CD4-positive, alpha-beta T cell (primary cell): ENCODE measurements around the gene CDK14. TPM values are rescaled to one million over a fixed set of nuclear protein-coding genes. Genes with fewer than 3 reads are reported as not detected.

Experiments used
- ATAC-seq: fragments of 200-7000 bp; cut with Tn5 transposase; one replicate; pipeline ENCODE4 v1.10.0; 2022; ENCODE audit warnings: mild to moderate bottlenecking; ENCODE audit not compliant: poor library complexity
- CTCF ChIA-PET: fragments of 350-600 bp; sonication (Branson Sonifier 250); formaldehyde crosslinking; loops from one replicate; lab custom pipeline; 2021; ENCODE audit warnings: antibody characterized with exemption, inconsistent platforms; lab: Charles Lee
- POLR2A ChIA-PET: fragments of 350-600 bp; sonication (Branson Sonifier 250); formaldehyde crosslinking; loops from one replicate; lab custom pipeline; 2021; ENCODE audit warnings: antibody characterized with exemption, inconsistent platforms; lab: Charles Lee
- DNase-seq, 14 experiments: peaks; one replicate each; pipeline ENCODE4 v3.0.0-alpha.2; 2013 to 2020; ENCODE audit warnings: mixed read lengths in 2 of 14
- H3K27ac ChIP-seq, 2 donors: one replicate each; pipeline versions ENCODE4 v1.5.1 to v1.7.0; 2013; ENCODE audit warnings: low read length in 2 of 2, low read depth in 1 of 2, mild to moderate bottlenecking in 1 of 2
- H3K27me3 ChIP-seq, 2 experiments: 1 replicate in 1 of 2; 2 replicates in 1 of 2; pipeline versions ENCODE4 v1.6.1 to v1.7.0; 2013; ENCODE audit warnings: low read length in 2 of 2, control low read depth in 1 of 2, mild to moderate bottlenecking in 1 of 2, moderate library complexity in 1 of 2; ENCODE audit not compliant: insufficient read depth in 2 of 2, control insufficient read depth in 1 of 2
- H3K36me3 ChIP-seq: one replicate; pipeline ENCODE4 v1.6.1; 2013; ENCODE audit warnings: low read length, control low read depth; ENCODE audit not compliant: insufficient read depth
- H3K4me1 ChIP-seq: one replicate; pipeline ENCODE4 v1.6.1; 2013; ENCODE audit warnings: low read length, control low read depth; ENCODE audit not compliant: insufficient read depth
- H3K4me3 ChIP-seq: one replicate; pipeline ENCODE4 v1.5.1; 2013; ENCODE audit warnings: mild to moderate bottlenecking, low read length, moderate library complexity
- H3K9me3 ChIP-seq, 2 experiments: 1 replicate in 1 of 2; 2 replicates in 1 of 2; pipeline versions ENCODE4 v1.6.1 to v1.7.0; 2013; ENCODE audit warnings: low read length in 2 of 2, mild to moderate bottlenecking in 2 of 2, control low read depth in 1 of 2, moderate library complexity in 1 of 2; ENCODE audit not compliant: control insufficient read depth in 1 of 2, insufficient read depth in 1 of 2
- H3K27ac Mint-ChIP-seq: one replicate; pipeline ENCODE4 v1.8.0; 2020; ENCODE audit warnings: mixed read lengths
- H3K27me3 Mint-ChIP-seq: one replicate; pipeline ENCODE4 v1.8.0; 2021; ENCODE audit warnings: mixed read lengths
- H3K36me3 Mint-ChIP-seq: one replicate; pipeline ENCODE4 v1.8.0; 2021; ENCODE audit warnings: low read depth, mixed read lengths
- H3K4me1 Mint-ChIP-seq: one replicate; pipeline ENCODE4 v1.8.0; 2021; ENCODE audit warnings: low read depth, mixed read lengths
- H3K4me3 Mint-ChIP-seq: one replicate; pipeline ENCODE4 v1.8.0; 2020; ENCODE audit warnings: mild to moderate bottlenecking, mixed read lengths
- H3K9me3 Mint-ChIP-seq: one replicate; pipeline ENCODE4 v1.8.0; 2020; ENCODE audit warnings: mixed read lengths
- CTCF ChIP-seq: fragments of 200-600 bp; IDR thresholded peaks from one replicate; pipeline ENCODE4 v1.8.0; 2022; ENCODE audit warnings: antibody characterized with exemption, mild to moderate bottlenecking
- intact Hi-C, 2 experiments: fragments of 100-400 bp; cut with DNase I in 1 of 2; cut with micrococcal nuclease in 1 of 2; formaldehyde crosslinking; loops; one replicate each; pipeline versions ENCODE4 v1.15.1 to v1.9.0; 2023 to 2025; cut with DNase I, micrococcal nuclease
- total RNA-seq, 174 experiments: library from RNA in 2 of 174; stranded (reverse) in 2 of 174; gene quantifications; one replicate each; pipeline ENCODE4 v1.2.3 and lab custom pipeline; 2021 to 2026

Gene CDK14
- total RNA-seq, 2 experiments from 2014 or later: 0.45 to 0.47 TPM

DNA sequence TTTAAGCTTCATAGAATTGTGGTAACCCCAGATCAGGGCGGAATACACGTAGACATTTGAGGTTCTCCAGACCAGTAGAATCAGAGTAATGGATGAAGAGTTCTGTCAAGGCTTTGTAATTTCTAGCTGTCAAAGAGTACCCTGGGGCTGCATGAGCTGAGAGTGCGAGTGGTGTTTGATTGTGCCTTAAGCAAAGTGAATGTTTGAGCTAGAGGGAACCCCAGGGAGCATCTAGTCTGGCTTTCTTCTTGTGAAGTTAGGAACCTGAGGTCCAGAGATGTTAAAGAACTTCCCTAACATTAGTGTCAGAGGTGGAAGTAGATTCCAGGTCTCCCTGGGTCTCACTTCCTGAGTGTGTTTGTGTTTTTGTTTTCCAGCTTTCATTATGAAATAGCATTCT is 455.8 kb downstream of the CDK14 start:
- Mint-ChIP-seq H3K36me3 (no peaks in the 10 kb centered on the region), H3K27me3 (peaks cover 7% of the 10 kb centered on the region), H3K9me3 (no peaks in the 10 kb centered on the region), H3K4me3 (no peak overlapping the region), H3K27ac (no peak overlapping the region), H3K4me1 (peaks cover 15% of the 10 kb centered on the region)
- intact Hi-C loops: no loop called here
- Histone ChIP-seq H3K9me3 (no peaks in the 10 kb centered on the region), H3K27ac (no peak overlapping the region), H3K27me3 (no peaks in the 10 kb centered on the region), H3K36me3 (no peaks in the 10 kb centered on the region), H3K4me1 (no peaks in the 10 kb centered on the region), H3K4me3 (no peak overlapping the region)
- ATAC-seq: no peak
- no peak for TF ChIP-seq CTCF
- ChIA-PET CTCF (no interaction called here), POLR2A (no interaction called here)
- no peak for DNase-seq

DNA sequence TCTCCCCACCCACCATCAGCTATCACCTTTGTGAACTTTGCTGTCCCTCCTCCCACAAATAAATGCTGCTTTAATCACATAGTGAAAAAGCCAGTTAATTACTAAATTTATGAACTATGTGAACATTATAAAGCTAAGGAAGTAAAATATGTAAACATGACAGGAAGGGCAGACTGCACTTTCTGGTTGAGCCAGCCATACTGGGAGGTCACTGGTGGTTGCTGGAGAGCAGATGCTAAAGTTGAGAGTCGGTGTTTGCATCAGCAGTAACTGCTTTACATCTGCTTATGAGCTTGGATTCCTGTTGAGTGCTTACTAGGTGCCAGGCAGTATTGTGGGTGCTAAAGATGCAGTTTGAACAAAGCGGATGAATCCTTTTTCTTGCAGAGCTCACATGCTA is 458.3 kb downstream of the CDK14 start:
- H3K27me3 Mint-ChIP-seq: no peaks in the 10 kb centered on the region
- H3K27ac Mint-ChIP-seq: no peak overlapping the region
- POLR2A ChIA-PET: no interaction called here

DNA sequence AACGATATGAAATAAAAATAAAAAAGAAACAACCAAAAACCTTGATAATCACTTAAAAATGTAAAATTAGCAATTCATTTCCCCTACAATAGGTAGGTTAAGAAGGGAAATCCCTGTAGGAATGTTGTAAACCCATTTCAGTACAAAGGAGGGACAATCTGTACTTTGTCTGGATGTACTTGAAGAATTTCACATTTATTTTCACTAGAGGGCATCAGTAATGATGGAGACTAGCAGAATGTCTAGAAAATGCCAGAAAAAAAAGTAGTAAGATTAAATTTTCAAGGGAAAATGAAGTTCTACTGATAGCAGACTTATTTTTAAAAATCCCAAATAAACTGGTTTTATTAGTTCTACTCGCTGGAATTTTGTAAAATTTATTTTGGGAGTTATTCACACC is 459.1 kb downstream of the CDK14 start:
- H3K27me3 ChIP-seq: no peaks in the 10 kb centered on the region
- Mint-ChIP-seq H3K4me3 (no peak overlapping the region), H3K9me3 (no peaks in the 10 kb centered on the region), H3K4me1 (peaks cover 15% of the 10 kb centered on the region), H3K36me3 (no peaks in the 10 kb centered on the region), H3K27me3 (no peaks in the 10 kb centered on the region), H3K27ac (no peak overlapping the region)
- intact Hi-C loops: no loop called here
- ATAC-seq (no peak), DNase-seq (no peak)
- CTCF ChIA-PET: no interaction called here
- H3K4me1 ChIP-seq: no peaks in the 10 kb centered on the region
- H3K9me3 ChIP-seq: no peaks in the 10 kb centered on the region
- no peaks in the 10 kb centered on the region for H3K36me3 ChIP-seq
- POLR2A ChIA-PET: no interaction called here
- TF ChIP-seq CTCF: no peak
- no peak overlapping the region for H3K4me3 ChIP-seq
- no peak overlapping the region for H3K27ac ChIP-seq

More for the DNA sequence above, 458.3 kb downstream of the CDK14 start:
- Mint-ChIP-seq H3K4me3 (no peak overlapping the region), H3K36me3 (no peaks in the 10 kb centered on the region), H3K4me1 (peaks cover 15% of the 10 kb centered on the region), H3K9me3 (no peaks in the 10 kb centered on the region)
- TF ChIP-seq CTCF: no peak
- Histone ChIP-seq H3K4me3 (no peak overlapping the region), H3K27me3 (no peaks in the 10 kb centered on the region), H3K27ac (no peak overlapping the region), H3K4me1 (no peaks in the 10 kb centered on the region), H3K36me3 (no peaks in the 10 kb centered on the region), H3K9me3 (no peaks in the 10 kb centered on the region)
- ATAC-seq (no peak), DNase-seq (no peak)
- intact Hi-C loops: no loop called here
- CTCF ChIA-PET: no interaction called here
